GM21515 (cell line): ENCODE measurements around the gene HYOU1.
"Not testable (repeated sequence)": the region's sequence is repeated elsewhere in the genome, so short reads cannot be mapped to it uniquely, and the experiment has no call there.

Experiments used
- ATAC-seq: cut with Tn5 transposase; IDR thresholded peaks from one replicate; pipeline ENCODE4 v1.9.1; 2021; ENCODE audit not compliant: unreplicated experiment

HYOU1 gene

DNA sequence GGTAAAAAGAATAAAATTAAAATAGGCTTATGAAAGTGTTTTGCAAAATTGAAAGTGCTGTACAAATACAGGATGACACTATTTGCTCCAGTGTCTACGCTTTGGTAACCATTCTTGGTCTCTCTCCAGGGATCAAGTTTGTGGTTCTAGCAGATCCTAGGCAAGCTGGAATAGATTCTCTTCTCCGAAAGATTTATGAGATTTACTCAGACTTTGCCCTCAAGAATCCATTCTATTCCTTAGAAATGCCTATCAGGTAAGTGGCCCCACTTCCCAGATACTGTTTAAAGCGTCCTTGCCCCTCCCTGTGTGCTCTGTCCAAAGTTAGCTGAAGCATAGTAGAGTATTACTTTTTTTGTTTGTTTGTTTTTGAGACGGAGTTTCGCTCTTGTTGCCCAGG lies 35.4 kb downstream of the HYOU1 start:
- no peak for ATAC-seq

DNA sequence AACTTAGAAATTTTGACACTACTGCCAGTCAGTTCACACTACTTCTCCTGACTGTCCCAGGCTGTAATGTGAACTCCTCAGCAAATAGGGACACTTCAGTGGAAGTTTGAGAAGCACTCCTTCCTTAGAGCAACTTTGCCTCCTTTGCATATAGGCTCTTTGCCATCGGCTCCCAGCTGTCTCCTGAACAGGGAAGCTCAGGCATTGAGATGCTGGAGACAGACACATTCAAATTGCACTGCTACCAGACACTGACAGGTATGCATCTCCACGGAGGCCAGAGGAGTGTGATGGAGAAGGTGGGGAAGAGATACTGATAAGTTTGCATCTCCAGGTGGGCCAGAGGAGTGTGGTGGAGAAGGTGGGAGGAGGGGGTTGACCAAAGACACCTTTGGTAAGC lies 37.0 kb downstream of the HYOU1 start:
- no peak for ATAC-seq

GRCh38 chr11:119018074-119018938 lies 38.7 kb downstream of the HYOU1 start, which contains the start of the genes RPS25 and TRAPPC4:
Gene RPS25, minus strand, starts transcription at chr11:119018343. Its CDS starts 59 bp downstream, at chr11:119018284.
Gene TRAPPC4, plus strand, starts transcription at chr11:119018766. Its CDS starts 30 bp downstream, at chr11:119018796.
- peak; percentile 83 for ATAC-seq

- ATAC-seq, result not testable (repeated sequence)
Observed at GRCh38 chr11:119017377-119017776, 39.6 kb downstream of the HYOU1 start.

- ATAC-seq, result no peak
Observed at GRCh38 chr11:119016216-119017009, 40.6 kb downstream of the HYOU1 start.

DNA sequence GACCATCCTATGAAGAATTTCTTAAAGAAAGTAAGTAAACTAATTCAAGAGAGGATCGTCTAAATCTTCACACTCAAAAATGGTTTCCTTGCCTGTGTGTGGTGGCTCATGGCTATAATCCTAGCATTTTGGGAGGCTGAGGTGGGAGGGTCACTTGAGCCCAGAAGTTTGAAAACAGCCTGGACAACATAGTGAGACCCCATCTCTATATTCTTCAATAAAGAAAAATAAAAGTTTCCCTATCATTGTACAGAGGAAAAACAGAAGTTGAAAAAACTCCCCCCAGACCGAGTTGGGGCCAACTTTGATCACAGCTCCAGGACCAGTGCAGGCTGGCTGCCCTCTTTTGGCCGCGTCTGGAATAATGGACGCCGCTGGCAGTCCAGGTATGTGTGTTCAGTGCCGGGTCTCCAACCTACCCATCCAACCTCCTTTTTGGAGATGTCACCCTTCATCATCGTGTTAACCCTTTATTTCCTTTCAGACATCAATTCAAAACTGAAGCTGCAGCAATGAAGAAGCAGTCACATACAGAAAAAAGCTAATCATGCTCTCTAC lies 41.9 kb downstream of the HYOU1 start:
- ATAC-seq, result no peak

- ATAC-seq, result no peak
Observed at GRCh38 chr11:119014209-119014924, 42.6 kb downstream of the HYOU1 start.

GRCh38 chr11:119012629-119013170 lies 44.3 kb downstream of the HYOU1 start:
- ATAC-seq, result no peak

DNA sequence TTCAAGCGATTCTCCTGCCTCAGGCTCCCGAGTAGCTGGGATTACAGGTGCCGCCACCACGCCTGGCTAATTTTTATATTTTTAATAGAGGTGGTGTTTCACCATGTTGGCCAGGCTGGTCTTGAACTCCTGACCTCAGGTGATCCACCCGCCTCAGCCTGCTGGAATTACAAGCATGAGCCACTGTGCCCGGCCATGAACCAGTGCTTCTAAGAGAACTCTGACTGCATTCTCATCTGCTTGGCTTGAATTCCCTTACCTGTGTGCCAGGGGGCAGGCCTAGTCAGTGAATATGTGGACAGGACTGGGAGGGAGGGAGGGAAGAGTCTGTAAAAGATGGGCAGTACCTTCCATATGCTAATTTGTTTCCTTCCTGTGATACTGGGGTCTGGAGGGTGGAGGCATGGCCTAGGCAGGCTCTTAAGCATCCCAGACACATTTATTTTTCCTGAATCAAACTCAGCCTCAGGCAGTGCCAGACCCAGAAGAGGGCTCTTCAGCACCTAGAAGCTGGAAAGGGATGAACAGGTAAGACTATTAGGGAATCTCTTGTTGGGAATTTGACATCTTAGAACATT lies 45.4 kb downstream of the HYOU1 start:
- no peak for ATAC-seq

DNA sequence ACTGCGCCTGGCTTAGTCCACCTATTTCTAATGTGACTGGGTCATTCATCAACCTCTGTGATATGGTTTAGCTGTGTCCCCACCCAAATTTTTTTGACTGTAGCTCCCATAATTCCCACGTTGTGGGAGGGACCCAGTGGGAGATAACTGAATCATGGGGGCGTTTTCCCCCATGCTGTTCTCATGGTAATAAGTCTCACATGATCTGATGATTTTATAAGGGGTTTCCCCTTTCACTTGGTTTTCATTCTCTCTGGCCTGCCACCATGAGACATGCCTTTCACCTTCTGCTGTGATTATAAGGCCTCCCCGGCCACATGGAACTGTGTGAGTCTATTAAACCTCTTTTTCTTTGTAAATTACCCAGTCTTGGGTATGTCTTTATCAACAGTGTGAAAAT lies 50.3 kb downstream of the HYOU1 start:
- ATAC-seq, result no peak

DNA sequence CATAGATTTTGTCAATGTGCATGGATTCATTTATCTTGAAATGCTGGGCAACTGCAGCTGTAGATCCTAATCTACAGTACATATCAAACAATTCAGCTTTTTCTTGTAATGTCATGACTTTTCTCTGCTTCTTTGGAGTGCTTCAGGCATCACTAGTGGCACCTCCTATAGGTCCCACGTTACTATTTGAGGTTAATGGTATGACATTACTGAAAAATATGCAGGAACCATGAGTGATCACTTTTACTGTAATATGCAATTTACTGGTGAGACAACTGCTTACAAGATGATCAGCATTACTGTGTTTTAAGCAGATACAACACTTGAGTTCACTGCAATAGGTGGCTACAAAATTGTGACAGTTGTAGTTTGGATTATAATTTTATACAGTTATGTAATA lies 56.1 kb downstream of the HYOU1 start:
- no peak for ATAC-seq

GRCh38 chr11:118998822-118999221 lies 58.2 kb downstream of the HYOU1 start:
- ATAC-seq, result no peak

DNA sequence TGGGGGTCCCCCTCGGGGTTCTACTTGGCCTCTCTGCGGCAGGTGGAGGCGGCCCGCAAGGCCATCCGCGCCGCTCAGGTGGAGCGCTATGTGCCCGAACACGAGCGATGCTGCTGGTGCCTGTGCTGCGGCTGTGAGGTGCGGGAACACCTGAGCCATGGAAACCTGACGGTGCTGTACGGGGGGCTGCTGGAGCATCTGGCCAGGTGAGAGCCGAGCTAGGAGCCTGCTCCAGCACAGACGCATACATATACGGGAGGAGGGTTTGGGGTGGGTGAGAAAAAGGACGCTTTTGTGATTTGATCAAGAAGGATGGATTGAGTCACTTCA lies 58.7 kb downstream of the HYOU1 start:
- ATAC-seq, result peak; percentile 23

DNA sequence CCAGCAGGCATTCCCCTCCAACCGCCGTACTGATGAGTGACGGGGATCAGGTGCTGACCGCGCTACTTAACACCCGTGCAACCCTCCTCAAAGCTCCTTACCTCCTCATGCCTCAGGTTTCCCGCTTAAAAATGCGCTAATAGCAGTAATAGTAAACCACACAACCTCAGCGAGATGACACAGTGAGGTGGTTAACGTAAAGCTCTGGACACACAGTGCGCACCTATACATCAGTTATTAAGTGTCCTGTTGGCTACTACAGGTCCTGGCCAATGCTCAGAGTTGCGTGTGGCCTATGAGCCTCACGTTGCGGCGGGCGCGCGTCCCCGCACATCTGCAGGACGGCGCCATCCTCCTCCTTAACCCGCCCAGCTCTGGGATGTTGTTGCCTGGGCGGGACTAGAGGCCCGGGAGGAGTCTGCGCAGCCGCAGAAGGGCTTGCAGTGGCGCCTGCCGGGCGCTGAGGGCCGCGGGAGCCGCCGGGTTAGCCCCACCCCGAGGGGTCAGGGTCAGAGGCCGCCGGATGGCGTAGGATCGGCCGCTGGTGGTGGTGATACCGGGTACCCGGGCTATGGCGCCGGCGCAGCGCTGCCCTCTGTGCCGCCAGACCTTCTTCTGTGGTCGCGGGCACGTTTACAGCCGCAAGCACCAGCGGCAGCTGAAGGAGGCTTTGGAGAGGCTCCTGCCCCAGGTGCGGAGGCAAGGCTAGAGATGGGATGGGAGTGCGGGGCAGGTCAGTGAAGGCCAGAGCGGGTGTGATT lies 59.2 kb downstream of the HYOU1 start, which contains the start of gene CENATAC:
TSS of gene CENATAC (plus strand) at position 512 of the 761 bp plus-strand sequence. CDS start at position 572, 60 bp downstream.
- peak; percentile 90 for ATAC-seq

DNA sequence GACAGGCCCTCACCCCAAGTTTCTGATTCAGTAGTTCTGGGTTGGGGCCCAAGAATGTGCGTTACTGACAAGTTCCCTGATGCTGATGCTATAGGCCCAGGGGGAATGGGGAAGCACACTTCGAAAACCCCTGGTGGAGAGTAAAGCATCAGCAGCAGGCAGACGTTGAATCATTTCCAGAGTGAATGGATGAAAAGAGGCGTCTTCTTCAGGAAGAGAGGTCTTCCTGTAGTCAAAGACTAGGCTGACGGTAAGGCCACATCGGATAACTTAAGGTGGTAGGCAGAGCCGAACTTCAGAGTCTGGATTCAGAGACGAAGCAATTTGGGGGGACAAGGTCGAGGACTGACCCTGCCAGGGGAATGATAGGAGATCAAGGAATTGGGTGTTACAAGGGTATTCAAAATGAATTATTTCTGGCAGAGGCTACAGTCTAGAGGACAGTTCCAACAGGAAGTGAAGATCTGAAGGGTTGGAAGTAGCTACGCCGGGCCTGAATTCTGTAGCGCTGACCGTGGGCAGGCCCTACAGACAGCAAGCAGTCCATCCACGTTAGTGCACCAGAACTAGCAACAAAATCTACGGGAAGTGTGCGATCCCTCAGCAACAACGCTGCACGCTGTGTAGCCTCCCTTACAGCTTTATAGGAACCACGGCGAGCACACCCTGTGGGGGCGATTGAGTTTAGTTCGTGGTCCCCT lies 59.9 kb downstream of the HYOU1 start:
- peak; percentile 9 for ATAC-seq
